ENCODE results near the gene NMNAT2. TPM values are rescaled to one million over a fixed set of nuclear protein-coding genes. Genes with fewer than 3 reads are reported as not detected.

The NMNAT2 gene
- total RNA-seq, 1 experiment from 2014 or later, result 0.17 TPM

- no TSS peak for BruUV-seq (replicated peaks)
- no peak for DNase-seq (ENCODE audit: low spot score)
- H3K27me3 ChIP-seq (replicated peaks; ENCODE audit: insufficient read depth, low read depth, low read length, poor library complexity), result no peaks in the 10 kb centered on the region
- H3K36me3 ChIP-seq (ENCODE audit: insufficient read depth, low read length, poor library complexity, severe bottlenecking), result no peaks in the 10 kb centered on the region
- no peak overlapping the region for H3K27ac ChIP-seq (ENCODE audit: low read depth, low read length, poor library complexity, severe bottlenecking)
- no peak for TF ChIP-seq EZH2 (IDR thresholded peaks at IDR 0.05; ENCODE audit: borderline replicate concordance, low read depth, low read length, poor library complexity, severe bottlenecking)
- TF ChIP-seq CTCF (conservative IDR thresholded peaks at IDR 0.05; ENCODE audit: low read depth, low read length), result no peak
- H3K4me3 ChIP-seq (ENCODE audit: low read depth, low read length, poor library complexity, severe bottlenecking), result no peak overlapping the region
- H3K4me1 ChIP-seq (ENCODE audit: insufficient read depth, low read length, poor library complexity, severe bottlenecking), result no peaks in the 10 kb centered on the region
- POLR2A ChIA-PET (ENCODE audit: low non-redundant PET), result no interaction called here
- CTCF ChIA-PET, result no interaction called here
- intact Hi-C loops (cut with micrococcal nuclease; ENCODE audit: unreplicated experiment), result no loop called here
- H3K9me3 ChIP-seq (ENCODE audit: low read depth, low read length, poor library complexity, severe bottlenecking), result no peaks in the 10 kb centered on the region
Measured at GRCh38 chr1:183457449-183457848, 39.3 kb upstream of the NMNAT2 start.

GRCh38 chr1:183456826-183457225 is 38.6 kb upstream of the NMNAT2 start:
- DNase-seq (ENCODE audit: low spot score), result no peak
- intact Hi-C loops (cut with micrococcal nuclease; ENCODE audit: unreplicated experiment), result no loop called here
- TF ChIP-seq EZH2 (IDR thresholded peaks at IDR 0.05; ENCODE audit: borderline replicate concordance, low read depth, low read length, poor library complexity, severe bottlenecking), result no peak
- TF ChIP-seq CTCF (conservative IDR thresholded peaks at IDR 0.05; ENCODE audit: low read depth, low read length), result no peak
- no peak overlapping the region for H3K27ac ChIP-seq (ENCODE audit: low read depth, low read length, poor library complexity, severe bottlenecking)
- BruUV-seq (replicated peaks), result no TSS peak
- CTCF ChIA-PET, result no interaction called here
- H3K4me1 ChIP-seq (ENCODE audit: insufficient read depth, low read length, poor library complexity, severe bottlenecking), result no peaks in the 10 kb centered on the region
- H3K27me3 ChIP-seq (replicated peaks; ENCODE audit: insufficient read depth, low read depth, low read length, poor library complexity), result no peaks in the 10 kb centered on the region
- H3K9me3 ChIP-seq (ENCODE audit: low read depth, low read length, poor library complexity, severe bottlenecking), result no peaks in the 10 kb centered on the region
- no peak overlapping the region for H3K4me3 ChIP-seq (ENCODE audit: low read depth, low read length, poor library complexity, severe bottlenecking)
- H3K36me3 ChIP-seq (ENCODE audit: insufficient read depth, low read length, poor library complexity, severe bottlenecking), result no peaks in the 10 kb centered on the region
- POLR2A ChIA-PET (ENCODE audit: low non-redundant PET), result no interaction called here

GRCh38 chr1:183454377-183454776 is 36.2 kb upstream of the NMNAT2 start:
- no peaks in the 10 kb centered on the region for H3K9me3 ChIP-seq (ENCODE audit: low read depth, low read length, poor library complexity, severe bottlenecking)
- no peak overlapping the region for H3K4me3 ChIP-seq (ENCODE audit: low read depth, low read length, poor library complexity, severe bottlenecking)
- TF ChIP-seq CTCF (conservative IDR thresholded peaks at IDR 0.05; ENCODE audit: low read depth, low read length), result no peak
- no peaks in the 10 kb centered on the region for H3K27me3 ChIP-seq (replicated peaks; ENCODE audit: insufficient read depth, low read depth, low read length, poor library complexity)
- BruUV-seq (replicated peaks), result no TSS peak
- CTCF ChIA-PET, result no interaction called here
- intact Hi-C loops (cut with micrococcal nuclease; ENCODE audit: unreplicated experiment), result no loop called here
- H3K36me3 ChIP-seq (ENCODE audit: insufficient read depth, low read length, poor library complexity, severe bottlenecking), result no peaks in the 10 kb centered on the region
- no peaks in the 10 kb centered on the region for H3K4me1 ChIP-seq (ENCODE audit: insufficient read depth, low read length, poor library complexity, severe bottlenecking)
- H3K27ac ChIP-seq (ENCODE audit: low read depth, low read length, poor library complexity, severe bottlenecking), result no peak overlapping the region
- DNase-seq (ENCODE audit: low spot score), result no peak
- POLR2A ChIA-PET (ENCODE audit: low non-redundant PET), result no interaction called here
